Measurements from ENCODE around the gene SLC6A18. TPM values are rescaled to one million over a fixed set of nuclear protein-coding genes. Genes with fewer than 3 reads are reported as not detected.

SLC6A18 gene
- total and polyA plus RNA-seq, 2 donors (not counting 1 experiment from before 2014, with no cell fraction given) = not detected

DNA sequence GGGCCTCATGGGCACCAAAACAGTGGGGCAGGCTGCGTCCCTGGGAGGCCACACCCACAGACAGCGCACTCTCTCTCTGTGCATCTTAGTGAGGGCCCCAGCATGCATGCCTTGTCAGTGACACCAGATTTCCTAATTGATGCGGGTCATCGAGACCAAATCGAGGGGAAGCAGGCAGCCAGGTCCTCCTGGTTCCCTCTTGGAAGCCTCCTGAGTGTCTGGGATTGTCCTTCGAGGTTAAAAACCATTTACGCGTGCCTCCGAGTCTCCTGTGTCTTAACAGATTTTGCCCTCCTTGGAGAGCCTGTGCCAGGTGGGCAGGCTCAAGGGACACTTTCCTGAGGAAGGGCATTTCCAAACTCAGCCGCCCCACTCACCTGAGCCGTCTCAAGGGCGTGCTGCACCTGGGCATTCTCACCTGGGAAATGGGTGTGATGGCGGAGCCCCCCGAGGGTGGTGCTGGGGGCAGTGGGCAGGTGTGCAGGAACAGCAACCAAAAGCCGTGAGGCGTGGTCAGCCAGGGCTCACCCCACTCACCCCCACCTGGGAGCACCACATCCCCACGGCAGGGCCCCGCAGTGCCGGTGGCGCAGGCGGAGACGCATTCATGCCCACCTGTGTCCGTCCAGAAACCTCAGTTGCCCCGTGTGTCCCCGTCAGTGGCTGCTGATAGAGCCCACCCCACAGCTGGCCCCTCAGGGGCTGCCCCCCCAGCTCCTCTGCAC lies 21.1 kb upstream of the SLC6A18 start:
- Histone ChIP-seq H3K79me2 (ENCODE audit: control insufficient read depth, insufficient read depth, low read length) (no peaks in the 10 kb centered on the region), H2AFZ (ENCODE audit: low read length) (no peak overlapping the region), H3K4me3 (replicated peaks in 1 of 4; ENCODE audit: control extremely low read depth in 1 of 4, insufficient read depth in 1 of 4, low read depth in 3 of 4, low read length in 4 of 4) (no peak overlapping the region), H3K9me3 (ENCODE audit: control insufficient read depth, insufficient read depth, low read depth, low read length) (no peaks in the 10 kb centered on the region), H3K36me3 (ENCODE audit: control insufficient read depth, insufficient read depth, low read length) (no peaks in the 10 kb centered on the region), H3K4me1 (ENCODE audit: control insufficient read depth, extremely low read depth, insufficient read depth, low read length) (no peaks in the 10 kb centered on the region), H3K27ac (ENCODE audit: insufficient read depth, low read length) (no peak overlapping the region), H3K4me2 (ENCODE audit: extremely low read depth, insufficient read depth, low read length) (no peak overlapping the region), H3K27me3 (ENCODE audit: control insufficient read depth, insufficient read depth, low read length) (no peaks in the 10 kb centered on the region), H3K9ac (ENCODE audit: insufficient read depth, low read length) (no peak overlapping the region), H4K20me1 (ENCODE audit: control insufficient read depth, extremely low read depth, insufficient read depth, low read length) (no peaks in the 10 kb centered on the region)
- TF ChIP-seq CTCF (conservative IDR thresholded peaks at IDR 0.05 in 1 of 2, IDR thresholded peaks at IDR 0.05 in 1 of 2; ENCODE audit: low read depth in 1 of 2, low read length in 2 of 2) = no peak
- TF ChIP-seq EZH2 (IDR thresholded peaks at IDR 0.05; ENCODE audit: low read length, missing control alignments) = no peak
- DNase-seq (ENCODE audit: low read depth in 2 of 2) = no peak

- Histone ChIP-seq H3K4me3 (replicated peaks in 1 of 4; ENCODE audit: control extremely low read depth in 1 of 4, insufficient read depth in 1 of 4, low read depth in 3 of 4, low read length in 4 of 4) (no peak overlapping the region), H3K36me3 (ENCODE audit: control insufficient read depth, insufficient read depth, low read length) (no peaks in the 10 kb centered on the region), H3K9me3 (ENCODE audit: control insufficient read depth, insufficient read depth, low read depth, low read length) (no peaks in the 10 kb centered on the region), H2AFZ (ENCODE audit: low read length) (no peak overlapping the region), H3K4me1 (ENCODE audit: control insufficient read depth, extremely low read depth, insufficient read depth, low read length) (no peaks in the 10 kb centered on the region), H3K79me2 (ENCODE audit: control insufficient read depth, insufficient read depth, low read length) (no peaks in the 10 kb centered on the region), H3K27me3 (ENCODE audit: control insufficient read depth, insufficient read depth, low read length) (no peaks in the 10 kb centered on the region), H3K9ac (ENCODE audit: insufficient read depth, low read length) (no peak overlapping the region), H3K27ac (ENCODE audit: insufficient read depth, low read length) (no peak overlapping the region), H4K20me1 (ENCODE audit: control insufficient read depth, extremely low read depth, insufficient read depth, low read length) (no peaks in the 10 kb centered on the region), H3K4me2 (ENCODE audit: extremely low read depth, insufficient read depth, low read length) (no peak overlapping the region)
- TF ChIP-seq CTCF (conservative IDR thresholded peaks at IDR 0.05 in 1 of 2, IDR thresholded peaks at IDR 0.05 in 1 of 2; ENCODE audit: low read depth in 1 of 2, low read length in 2 of 2) (peak; percentile 23 to 26), EZH2 (IDR thresholded peaks at IDR 0.05; ENCODE audit: low read length, missing control alignments) (no peak)
- DNase-seq (ENCODE audit: low read depth in 2 of 2) = peak; percentile 10 to 42
Observed at GRCh38 chr5:1204693-1205242, 20.4 kb upstream of the SLC6A18 start.

DNA sequence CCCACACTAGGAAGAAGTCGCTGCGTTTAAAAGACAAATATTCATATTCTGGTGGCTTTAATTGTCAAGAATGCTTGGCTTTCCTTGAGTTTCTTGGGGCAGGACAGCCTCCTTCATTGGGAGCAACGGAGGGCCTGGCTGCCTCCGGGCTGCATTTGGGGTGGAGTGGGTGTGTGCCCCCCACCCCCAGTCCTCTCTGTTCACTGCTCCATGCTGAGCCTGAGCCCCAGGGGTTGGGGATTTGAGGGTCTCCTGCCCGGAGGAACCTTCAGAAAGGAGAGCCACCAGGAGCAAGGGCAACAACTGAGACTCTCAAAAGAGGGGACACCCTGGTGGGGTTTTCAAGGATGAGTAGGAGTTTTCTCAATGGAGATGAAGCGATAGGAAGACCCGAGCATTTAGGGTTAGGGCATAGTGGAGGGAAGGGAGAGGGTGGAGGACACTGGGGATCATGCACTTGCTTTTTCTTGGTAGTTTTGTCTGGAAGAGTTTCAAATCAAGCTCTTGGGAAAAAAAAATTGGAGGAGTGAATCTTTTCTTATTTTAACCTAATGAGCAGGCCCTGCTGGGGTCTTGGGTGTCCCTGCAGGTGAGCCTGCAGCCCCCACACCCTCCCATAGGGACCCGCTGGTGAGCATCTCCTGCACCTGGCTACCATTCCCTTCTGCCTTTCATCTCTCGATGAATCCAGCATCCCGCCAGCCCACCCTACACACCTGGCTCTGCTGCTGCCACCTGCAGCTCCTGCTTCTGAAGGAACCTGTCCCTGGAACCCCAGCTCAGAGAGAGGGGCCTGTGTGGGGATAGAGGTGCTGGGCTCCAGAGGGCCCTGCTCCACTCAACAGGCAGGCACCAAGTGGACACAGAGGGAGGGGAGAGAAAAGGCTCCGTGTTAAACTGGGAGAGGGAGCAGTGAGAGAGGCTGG lies 19.7 kb upstream of the SLC6A18 start:
- Histone ChIP-seq H4K20me1 (ENCODE audit: control insufficient read depth, extremely low read depth, insufficient read depth, low read length) (no peaks in the 10 kb centered on the region), H3K27me3 (ENCODE audit: control insufficient read depth, insufficient read depth, low read length) (no peaks in the 10 kb centered on the region), H2AFZ (ENCODE audit: low read length) (no peak overlapping the region), H3K9me3 (ENCODE audit: control insufficient read depth, insufficient read depth, low read depth, low read length) (no peaks in the 10 kb centered on the region), H3K4me3 (replicated peaks in 1 of 4; ENCODE audit: control extremely low read depth in 1 of 4, insufficient read depth in 1 of 4, low read depth in 3 of 4, low read length in 4 of 4) (no peak overlapping the region), H3K9ac (ENCODE audit: insufficient read depth, low read length) (no peak overlapping the region), H3K4me2 (ENCODE audit: extremely low read depth, insufficient read depth, low read length) (no peak overlapping the region), H3K36me3 (ENCODE audit: control insufficient read depth, insufficient read depth, low read length) (no peaks in the 10 kb centered on the region), H3K79me2 (ENCODE audit: control insufficient read depth, insufficient read depth, low read length) (no peaks in the 10 kb centered on the region), H3K4me1 (ENCODE audit: control insufficient read depth, extremely low read depth, insufficient read depth, low read length) (no peaks in the 10 kb centered on the region), H3K27ac (ENCODE audit: insufficient read depth, low read length) (no peak overlapping the region)
- no peak for DNase-seq (ENCODE audit: low read depth in 2 of 2)
- no peak for TF ChIP-seq EZH2 (IDR thresholded peaks at IDR 0.05; ENCODE audit: low read length, missing control alignments)
- TF ChIP-seq CTCF (conservative IDR thresholded peaks at IDR 0.05 in 1 of 2, IDR thresholded peaks at IDR 0.05 in 1 of 2; ENCODE audit: low read depth in 1 of 2, low read length in 2 of 2) = no peak

Measured in fibroblast of lung (primary cell).